WTC11 (cell line): ENCODE measurements around the gene RIN3. TPM values are rescaled to one million over a fixed set of nuclear protein-coding genes. Genes with fewer than 3 reads are reported as not detected.
A peak's percentile ranks its signal among the peaks of the same experiment; 100 is the strongest.

ENCODE experiments used
- ATAC-seq: fragments of 200-7000 bp; cut with Tn5 transposase; 2 replicates; pipeline ENCODE4 v1.10.0; 2021; ENCODE audit warnings: mild to moderate bottlenecking, moderate library complexity
- CTCF ChIA-PET: fragments of 300-600 bp; sonication (Branson Sonifier 250); formaldehyde crosslinking; loops from one replicate; lab custom pipeline; 2021; ENCODE audit warnings: antibody characterized with exemption; lab: Charles Lee
- POLR2A ChIA-PET: fragments of 350-600 bp; sonication (Branson Sonifier 250); formaldehyde crosslinking; loops from one replicate; lab custom pipeline; 2021; ENCODE audit warnings: antibody characterized with exemption; lab: Charles Lee
- DNase-seq: peaks from one replicate; pipeline ENCODE4 v3.0.0; 2021; ENCODE audit warnings: low spot score
- H3K27ac Mint-ChIP-seq: 2 replicates; pipeline ENCODE4 v1.8.0; 2021; ENCODE audit warnings: mixed read lengths
- H3K27me3 Mint-ChIP-seq: 2 replicates; pipeline ENCODE4 v1.8.0; 2021; ENCODE audit warnings: low read depth, mild to moderate bottlenecking, moderate library complexity, mixed read lengths
- H3K36me3 Mint-ChIP-seq: 2 replicates; pipeline ENCODE4 v1.8.0; 2021; ENCODE audit warnings: mixed read lengths
- H3K4me1 Mint-ChIP-seq: 2 replicates; pipeline ENCODE4 v1.8.0; 2022; ENCODE audit warnings: mixed read lengths
- H3K4me3 Mint-ChIP-seq: 2 replicates; pipeline ENCODE4 v1.8.0; 2021; ENCODE audit warnings: mild to moderate bottlenecking, moderate library complexity, mixed read lengths
- H3K9me3 Mint-ChIP-seq: 2 replicates; pipeline ENCODE4 v1.8.0; 2021; ENCODE audit warnings: mixed read lengths
- ETV6 ChIP-seq: sonication (generic); formaldehyde crosslinking; IDR thresholded peaks from 2 replicates; pipeline ENCODE4 v1.8.1; 2022; ENCODE audit warnings: mild to moderate bottlenecking, missing genetic modification reagents
- FOXP1 ChIP-seq: sonication (generic); formaldehyde crosslinking; IDR thresholded peaks from 2 replicates; pipeline ENCODE4 v1.8.0; 2022; ENCODE audit warnings: missing genetic modification reagents, mild to moderate bottlenecking, moderate library complexity, borderline replicate concordance
- GABPB1 ChIP-seq: sonication (generic); formaldehyde crosslinking; IDR thresholded peaks from 2 replicates; pipeline ENCODE4 v1.8.1; 2023; ENCODE audit warnings: mild to moderate bottlenecking, missing genetic modification reagents
- GRHL2 ChIP-seq: fragments of 250-450 bp; sonication (Bioruptor Pico); IDR thresholded peaks from 2 replicates; pipeline ENCODE4 v1.8.0; 2022; ENCODE audit warnings: mild to moderate bottlenecking, moderate library complexity; ENCODE audit not compliant: insufficient replicate concordance, severe bottlenecking
- JAZF1 ChIP-seq: fragments of 250-450 bp; sonication (Bioruptor Pico); IDR thresholded peaks from 2 replicates; pipeline ENCODE4 v1.9.0; 2021; ENCODE audit warnings: moderate library complexity, mild to moderate bottlenecking, inconsistent platforms
- NFE2L1 ChIP-seq: sonication (generic); formaldehyde crosslinking; IDR thresholded peaks from 2 replicates; pipeline ENCODE4 v1.8.1; 2023; ENCODE audit warnings: missing genetic modification reagents
- PRRX2 ChIP-seq: fragments of 250-450 bp; sonication (Bioruptor Pico); IDR thresholded peaks from 2 replicates; pipeline ENCODE4 v1.8.0; 2021; ENCODE audit warnings: mild to moderate bottlenecking
- SP1 ChIP-seq: sonication (generic); formaldehyde crosslinking; conservative IDR thresholded peaks from 2 replicates; pipeline ENCODE4 v1.8.1; 2022; ENCODE audit warnings: missing genetic modification reagents
- TCF7 ChIP-seq: sonication (generic); formaldehyde crosslinking; IDR thresholded peaks from 2 replicates; pipeline ENCODE4 v1.8.0; 2022; ENCODE audit warnings: mild to moderate bottlenecking, low read depth, missing genetic modification reagents, moderate library complexity
- TEAD4 ChIP-seq: sonication (generic); formaldehyde crosslinking; IDR thresholded peaks from 2 replicates; pipeline ENCODE4 v1.8.0; 2022; ENCODE audit warnings: mild to moderate bottlenecking, missing genetic modification reagents
- ZNF121 ChIP-seq: sonication (generic); formaldehyde crosslinking; IDR thresholded peaks from 2 replicates; pipeline ENCODE4 v1.8.0; 2023; ENCODE audit warnings: missing genetic modification reagents
- total RNA-seq: library from RNA; stranded (reverse); gene quantifications from 3 replicates; pipeline ENCODE4 v1.2.3, GENCODE V29; 2021
- TF ChIP-seq, protein P1 (sequence below): sonication (generic); formaldehyde crosslinking; IDR thresholded peaks from 2 replicates; pipeline ENCODE4 v1.8.0; 2023; ENCODE audit warnings: mild to moderate bottlenecking, missing genetic modification reagents
- TF ChIP-seq, protein P2 (sequence below): sonication (generic); formaldehyde crosslinking; IDR thresholded peaks from 2 replicates; pipeline ENCODE4 v1.8.1; 2023; ENCODE audit warnings: mild to moderate bottlenecking, missing genetic modification reagents
- TF ChIP-seq, protein P3 (sequence below): sonication (generic); formaldehyde crosslinking; IDR thresholded peaks from 2 replicates; pipeline ENCODE4 v1.8.1; 2023; ENCODE audit warnings: mild to moderate bottlenecking, missing genetic modification reagents, moderate library complexity
- TF ChIP-seq, protein P4 (sequence below): fragments of 250-450 bp; sonication (Bioruptor Pico); IDR thresholded peaks from 2 replicates; pipeline ENCODE4 v1.8.0; 2021; ENCODE audit warnings: mild to moderate bottlenecking
- TF ChIP-seq, protein P5 (sequence below): fragments of 200-600 bp; IDR thresholded peaks from 2 replicates; pipeline ENCODE4 v1.8.0; 2022; ENCODE audit warnings: antibody characterized with exemption
- TF ChIP-seq, protein P6 (sequence below): fragments of 250-450 bp; sonication (Bioruptor Pico); IDR thresholded peaks from 2 replicates; pipeline ENCODE4 v1.9.0; 2021; ENCODE audit warnings: mild to moderate bottlenecking, borderline replicate concordance
- TF ChIP-seq, protein P7 (sequence below): sonication (generic); formaldehyde crosslinking; IDR thresholded peaks from 2 replicates; pipeline ENCODE4 v1.8.1; 2022; ENCODE audit warnings: mild to moderate bottlenecking, moderate library complexity, missing genetic modification reagents

RIN3 gene
- total RNA-seq, 1 experiment from 2014 or later: 3.3 TPM

DNA sequence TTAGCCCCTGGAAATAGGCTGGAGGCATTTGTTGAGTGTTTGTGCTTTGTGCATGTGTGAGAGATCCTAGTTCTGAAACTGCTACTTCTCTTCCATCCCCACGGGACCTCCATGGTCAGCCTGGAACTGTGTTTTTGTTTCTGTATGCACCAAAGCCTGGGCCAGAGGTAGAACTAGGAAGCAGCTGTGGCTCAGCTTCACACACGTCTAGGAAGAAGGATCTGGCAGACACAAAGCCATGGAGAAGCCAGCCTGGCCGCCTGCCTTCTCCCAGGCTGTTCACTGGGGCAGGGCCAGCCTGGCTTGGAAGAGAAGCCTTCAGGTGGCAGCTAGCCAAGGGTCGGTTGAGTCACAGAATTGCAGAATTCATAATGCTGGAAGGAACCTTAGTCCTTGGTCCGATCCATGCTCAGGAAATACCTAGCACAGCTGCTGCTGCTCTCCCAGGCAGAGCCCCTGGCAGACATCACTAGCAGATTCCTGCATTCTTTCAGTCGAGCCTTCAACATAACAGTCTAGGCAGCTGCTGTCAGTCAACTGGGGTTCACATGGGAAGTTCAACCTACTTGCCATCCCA is 27.0 kb downstream of the RIN3 start:
- POLR2A ChIA-PET: no interaction called here
- Mint-ChIP-seq H3K9me3 (no peaks in the 10 kb centered on the region), H3K27me3 (no peaks in the 10 kb centered on the region), H3K27ac (no peak overlapping the region), H3K4me3 (no peak overlapping the region), H3K36me3 (no peaks in the 10 kb centered on the region), H3K4me1 (peaks cover 6% of the 10 kb centered on the region)
- TF ChIP-seq, protein P1, sequence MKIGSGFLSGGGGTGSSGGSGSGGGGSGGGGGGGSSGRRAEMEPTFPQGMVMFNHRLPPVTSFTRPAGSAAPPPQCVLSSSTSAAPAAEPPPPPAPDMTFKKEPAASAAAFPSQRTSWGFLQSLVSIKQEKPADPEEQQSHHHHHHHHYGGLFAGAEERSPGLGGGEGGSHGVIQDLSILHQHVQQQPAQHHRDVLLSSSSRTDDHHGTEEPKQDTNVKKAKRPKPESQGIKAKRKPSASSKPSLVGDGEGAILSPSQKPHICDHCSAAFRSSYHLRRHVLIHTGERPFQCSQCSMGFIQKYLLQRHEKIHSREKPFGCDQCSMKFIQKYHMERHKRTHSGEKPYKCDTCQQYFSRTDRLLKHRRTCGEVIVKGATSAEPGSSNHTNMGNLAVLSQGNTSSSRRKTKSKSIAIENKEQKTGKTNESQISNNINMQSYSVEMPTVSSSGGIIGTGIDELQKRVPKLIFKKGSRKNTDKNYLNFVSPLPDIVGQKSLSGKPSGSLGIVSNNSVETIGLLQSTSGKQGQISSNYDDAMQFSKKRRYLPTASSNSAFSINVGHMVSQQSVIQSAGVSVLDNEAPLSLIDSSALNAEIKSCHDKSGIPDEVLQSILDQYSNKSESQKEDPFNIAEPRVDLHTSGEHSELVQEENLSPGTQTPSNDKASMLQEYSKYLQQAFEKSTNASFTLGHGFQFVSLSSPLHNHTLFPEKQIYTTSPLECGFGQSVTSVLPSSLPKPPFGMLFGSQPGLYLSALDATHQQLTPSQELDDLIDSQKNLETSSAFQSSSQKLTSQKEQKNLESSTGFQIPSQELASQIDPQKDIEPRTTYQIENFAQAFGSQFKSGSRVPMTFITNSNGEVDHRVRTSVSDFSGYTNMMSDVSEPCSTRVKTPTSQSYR (CRISPR knock-in tag): no peak
- TF ChIP-seq JAZF1 (CRISPR knock-in tag) (no peak), GABPB1 (CRISPR knock-in tag) (no peak), PRRX2 (no peak), NFE2L1 (no peak), SP1 (no peak), TCF7 (CRISPR knock-in tag) (no peak), FOXP1 (CRISPR knock-in tag) (no peak)
- TF ChIP-seq, protein P2, sequence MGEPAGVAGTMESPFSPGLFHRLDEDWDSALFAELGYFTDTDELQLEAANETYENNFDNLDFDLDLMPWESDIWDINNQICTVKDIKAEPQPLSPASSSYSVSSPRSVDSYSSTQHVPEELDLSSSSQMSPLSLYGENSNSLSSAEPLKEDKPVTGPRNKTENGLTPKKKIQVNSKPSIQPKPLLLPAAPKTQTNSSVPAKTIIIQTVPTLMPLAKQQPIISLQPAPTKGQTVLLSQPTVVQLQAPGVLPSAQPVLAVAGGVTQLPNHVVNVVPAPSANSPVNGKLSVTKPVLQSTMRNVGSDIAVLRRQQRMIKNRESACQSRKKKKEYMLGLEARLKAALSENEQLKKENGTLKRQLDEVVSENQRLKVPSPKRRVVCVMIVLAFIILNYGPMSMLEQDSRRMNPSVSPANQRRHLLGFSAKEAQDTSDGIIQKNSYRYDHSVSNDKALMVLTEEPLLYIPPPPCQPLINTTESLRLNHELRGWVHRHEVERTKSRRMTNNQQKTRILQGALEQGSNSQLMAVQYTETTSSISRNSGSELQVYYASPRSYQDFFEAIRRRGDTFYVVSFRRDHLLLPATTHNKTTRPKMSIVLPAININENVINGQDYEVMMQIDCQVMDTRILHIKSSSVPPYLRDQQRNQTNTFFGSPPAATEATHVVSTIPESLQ (CRISPR knock-in tag): no peak
- TF ChIP-seq, protein P3, sequence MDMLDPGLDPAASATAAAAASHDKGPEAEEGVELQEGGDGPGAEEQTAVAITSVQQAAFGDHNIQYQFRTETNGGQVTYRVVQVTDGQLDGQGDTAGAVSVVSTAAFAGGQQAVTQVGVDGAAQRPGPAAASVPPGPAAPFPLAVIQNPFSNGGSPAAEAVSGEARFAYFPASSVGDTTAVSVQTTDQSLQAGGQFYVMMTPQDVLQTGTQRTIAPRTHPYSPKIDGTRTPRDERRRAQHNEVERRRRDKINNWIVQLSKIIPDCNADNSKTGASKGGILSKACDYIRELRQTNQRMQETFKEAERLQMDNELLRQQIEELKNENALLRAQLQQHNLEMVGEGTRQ (CRISPR knock-in tag): no peak
- TF ChIP-seq, protein P4, sequence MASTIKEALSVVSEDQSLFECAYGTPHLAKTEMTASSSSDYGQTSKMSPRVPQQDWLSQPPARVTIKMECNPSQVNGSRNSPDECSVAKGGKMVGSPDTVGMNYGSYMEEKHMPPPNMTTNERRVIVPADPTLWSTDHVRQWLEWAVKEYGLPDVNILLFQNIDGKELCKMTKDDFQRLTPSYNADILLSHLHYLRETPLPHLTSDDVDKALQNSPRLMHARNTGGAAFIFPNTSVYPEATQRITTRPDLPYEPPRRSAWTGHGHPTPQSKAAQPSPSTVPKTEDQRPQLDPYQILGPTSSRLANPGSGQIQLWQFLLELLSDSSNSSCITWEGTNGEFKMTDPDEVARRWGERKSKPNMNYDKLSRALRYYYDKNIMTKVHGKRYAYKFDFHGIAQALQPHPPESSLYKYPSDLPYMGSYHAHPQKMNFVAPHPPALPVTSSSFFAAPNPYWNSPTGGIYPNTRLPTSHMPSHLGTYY (CRISPR knock-in tag): no peak
- TF ChIP-seq, protein P5, sequence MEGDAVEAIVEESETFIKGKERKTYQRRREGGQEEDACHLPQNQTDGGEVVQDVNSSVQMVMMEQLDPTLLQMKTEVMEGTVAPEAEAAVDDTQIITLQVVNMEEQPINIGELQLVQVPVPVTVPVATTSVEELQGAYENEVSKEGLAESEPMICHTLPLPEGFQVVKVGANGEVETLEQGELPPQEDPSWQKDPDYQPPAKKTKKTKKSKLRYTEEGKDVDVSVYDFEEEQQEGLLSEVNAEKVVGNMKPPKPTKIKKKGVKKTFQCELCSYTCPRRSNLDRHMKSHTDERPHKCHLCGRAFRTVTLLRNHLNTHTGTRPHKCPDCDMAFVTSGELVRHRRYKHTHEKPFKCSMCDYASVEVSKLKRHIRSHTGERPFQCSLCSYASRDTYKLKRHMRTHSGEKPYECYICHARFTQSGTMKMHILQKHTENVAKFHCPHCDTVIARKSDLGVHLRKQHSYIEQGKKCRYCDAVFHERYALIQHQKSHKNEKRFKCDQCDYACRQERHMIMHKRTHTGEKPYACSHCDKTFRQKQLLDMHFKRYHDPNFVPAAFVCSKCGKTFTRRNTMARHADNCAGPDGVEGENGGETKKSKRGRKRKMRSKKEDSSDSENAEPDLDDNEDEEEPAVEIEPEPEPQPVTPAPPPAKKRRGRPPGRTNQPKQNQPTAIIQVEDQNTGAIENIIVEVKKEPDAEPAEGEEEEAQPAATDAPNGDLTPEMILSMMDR: no peak
- DNase-seq (no peak), ATAC-seq (peak; percentile 56; the same call in 1 of the 2 replicates)
- CTCF ChIA-PET: no interaction called here

DNA sequence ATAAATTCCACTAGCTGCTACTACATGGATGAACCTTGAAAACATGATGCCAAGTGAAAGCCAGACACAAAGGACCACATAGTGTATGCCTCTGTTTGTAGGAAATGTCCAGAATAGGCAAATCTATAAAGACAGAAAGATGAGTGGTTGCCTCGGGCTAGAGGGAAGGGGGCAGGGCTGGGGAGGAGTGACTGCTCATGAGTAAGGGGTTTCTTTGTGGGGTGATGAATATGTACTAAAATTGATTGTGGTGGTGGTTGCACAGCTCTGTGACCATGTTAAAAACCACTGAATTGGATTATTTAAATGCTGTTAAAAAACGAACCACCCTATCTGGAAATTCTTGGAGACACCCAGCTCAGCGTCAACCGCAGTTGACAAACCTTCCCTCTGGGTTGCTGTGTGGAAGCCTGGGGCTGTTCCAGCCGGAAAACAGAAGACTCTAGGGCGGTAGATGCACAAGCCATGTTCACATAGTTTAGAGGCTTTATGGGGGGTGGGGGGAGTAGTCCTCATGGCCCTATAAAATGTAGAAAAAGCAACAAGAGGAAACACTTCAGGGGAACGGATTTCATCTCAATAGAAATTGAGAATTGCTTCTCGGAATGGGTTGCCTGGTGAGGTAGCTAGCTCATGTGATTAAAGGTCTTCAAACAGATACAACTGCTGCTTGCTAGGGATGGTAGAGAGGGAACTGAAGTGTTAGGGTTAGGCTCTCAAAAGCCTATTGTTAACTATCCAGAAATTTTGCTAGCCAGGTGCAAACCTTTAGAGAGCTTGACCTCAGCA is 29.4 kb downstream of the RIN3 start:
- no peaks in the 10 kb centered on the region for H3K36me3 Mint-ChIP-seq
- H3K27ac Mint-ChIP-seq: no peak overlapping the region
- ATAC-seq: no peak
- CTCF ChIA-PET: interaction anchor here (0.6 to 1.2 kb wide), 3 partner anchors 28 to 70 kb away, joined by 3 to 5 read pairs (median 3); no protein-coding TSS in a partner anchor
- H3K4me1 Mint-ChIP-seq: peaks cover 6% of the 10 kb centered on the region
- POLR2A ChIA-PET: interaction anchor here (0.7 kb wide), 1 partner anchor 108 kb away, joined by 5 read pairs; no protein-coding TSS in a partner anchor
- H3K4me3 Mint-ChIP-seq: no peak overlapping the region
- no peaks in the 10 kb centered on the region for H3K9me3 Mint-ChIP-seq
- H3K27me3 Mint-ChIP-seq: no peaks in the 10 kb centered on the region
- no peak for DNase-seq
- TF ChIP-seq GRHL2 (CRISPR knock-in tag) (no peak), ZNF121 (CRISPR knock-in tag) (no peak), TEAD4 (CRISPR knock-in tag) (no peak), ETV6 (CRISPR knock-in tag) (no peak)
- TF ChIP-seq, protein P6, sequence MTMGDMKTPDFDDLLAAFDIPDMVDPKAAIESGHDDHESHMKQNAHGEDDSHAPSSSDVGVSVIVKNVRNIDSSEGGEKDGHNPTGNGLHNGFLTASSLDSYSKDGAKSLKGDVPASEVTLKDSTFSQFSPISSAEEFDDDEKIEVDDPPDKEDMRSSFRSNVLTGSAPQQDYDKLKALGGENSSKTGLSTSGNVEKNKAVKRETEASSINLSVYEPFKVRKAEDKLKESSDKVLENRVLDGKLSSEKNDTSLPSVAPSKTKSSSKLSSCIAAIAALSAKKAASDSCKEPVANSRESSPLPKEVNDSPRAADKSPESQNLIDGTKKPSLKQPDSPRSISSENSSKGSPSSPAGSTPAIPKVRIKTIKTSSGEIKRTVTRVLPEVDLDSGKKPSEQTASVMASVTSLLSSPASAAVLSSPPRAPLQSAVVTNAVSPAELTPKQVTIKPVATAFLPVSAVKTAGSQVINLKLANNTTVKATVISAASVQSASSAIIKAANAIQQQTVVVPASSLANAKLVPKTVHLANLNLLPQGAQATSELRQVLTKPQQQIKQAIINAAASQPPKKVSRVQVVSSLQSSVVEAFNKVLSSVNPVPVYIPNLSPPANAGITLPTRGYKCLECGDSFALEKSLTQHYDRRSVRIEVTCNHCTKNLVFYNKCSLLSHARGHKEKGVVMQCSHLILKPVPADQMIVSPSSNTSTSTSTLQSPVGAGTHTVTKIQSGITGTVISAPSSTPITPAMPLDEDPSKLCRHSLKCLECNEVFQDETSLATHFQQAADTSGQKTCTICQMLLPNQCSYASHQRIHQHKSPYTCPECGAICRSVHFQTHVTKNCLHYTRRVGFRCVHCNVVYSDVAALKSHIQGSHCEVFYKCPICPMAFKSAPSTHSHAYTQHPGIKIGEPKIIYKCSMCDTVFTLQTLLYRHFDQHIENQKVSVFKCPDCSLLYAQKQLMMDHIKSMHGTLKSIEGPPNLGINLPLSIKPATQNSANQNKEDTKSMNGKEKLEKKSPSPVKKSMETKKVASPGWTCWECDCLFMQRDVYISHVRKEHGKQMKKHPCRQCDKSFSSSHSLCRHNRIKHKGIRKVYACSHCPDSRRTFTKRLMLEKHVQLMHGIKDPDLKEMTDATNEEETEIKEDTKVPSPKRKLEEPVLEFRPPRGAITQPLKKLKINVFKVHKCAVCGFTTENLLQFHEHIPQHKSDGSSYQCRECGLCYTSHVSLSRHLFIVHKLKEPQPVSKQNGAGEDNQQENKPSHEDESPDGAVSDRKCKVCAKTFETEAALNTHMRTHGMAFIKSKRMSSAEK (CRISPR knock-in tag): no peak
- TF ChIP-seq, protein P7, sequence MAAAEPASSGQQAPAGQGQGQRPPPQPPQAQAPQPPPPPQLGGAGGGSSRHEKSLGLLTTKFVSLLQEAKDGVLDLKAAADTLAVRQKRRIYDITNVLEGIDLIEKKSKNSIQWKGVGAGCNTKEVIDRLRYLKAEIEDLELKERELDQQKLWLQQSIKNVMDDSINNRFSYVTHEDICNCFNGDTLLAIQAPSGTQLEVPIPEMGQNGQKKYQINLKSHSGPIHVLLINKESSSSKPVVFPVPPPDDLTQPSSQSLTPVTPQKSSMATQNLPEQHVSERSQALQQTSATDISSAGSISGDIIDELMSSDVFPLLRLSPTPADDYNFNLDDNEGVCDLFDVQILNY (CRISPR knock-in tag): no peak
- TF ChIP-seq, protein P3 (CRISPR knock-in tag): no peak
